Naive thymus-derived CD8-positive, alpha-beta T cell (primary cell): ENCODE results near the gene TSHB. TPM values are rescaled to one million over a fixed set of nuclear protein-coding genes. Genes with fewer than 3 reads are reported as not detected.

ENCODE experiments used
- ATAC-seq, 2 donors: fragments of 150-1000 bp; cut with Tn5 transposase in 1 of 2; sonication (Bioruptor Pico), chemical (Tn5 transposase) in 1 of 2; 1 replicate in 1 of 2; 2 replicates in 1 of 2; pipeline ENCODE4 v1.10.0; 2021; ENCODE audit warnings: mild to moderate bottlenecking in 2 of 2, moderate library complexity in 2 of 2
- POLR2A ChIA-PET: fragments of 350-600 bp; sonication (Branson Sonifier 250); formaldehyde crosslinking; loops from one replicate; lab custom pipeline; 2021; ENCODE audit warnings: antibody characterized with exemption; lab: Charles Lee
- DNase-seq, 10 donors: peaks; one replicate each; pipeline versions ENCODE4 v3.0.0 to v3.0.0-alpha.2; 2020 to 2022
- H3K27ac Mint-ChIP-seq, 10 donors: one replicate each; pipeline ENCODE4 v1.8.0; 2020 to 2022; ENCODE audit warnings: mild to moderate bottlenecking in 10 of 10, mixed read lengths in 10 of 10, moderate library complexity in 4 of 10, inconsistent platforms in 1 of 10
- H3K27me3 Mint-ChIP-seq, 5 donors: one replicate each; pipeline ENCODE4 v1.8.0; 2021 to 2022; ENCODE audit warnings: mixed read lengths in 5 of 5
- H3K36me3 Mint-ChIP-seq, 3 donors: one replicate each; pipeline ENCODE4 v1.8.0; 2020 to 2022; ENCODE audit warnings: mixed read lengths in 3 of 3, mild to moderate bottlenecking in 2 of 3, inconsistent platforms in 1 of 3
- H3K4me1 Mint-ChIP-seq, 4 donors: one replicate each; pipeline ENCODE4 v1.8.0; 2021 to 2022; ENCODE audit warnings: mixed read lengths in 4 of 4
- H3K4me3 Mint-ChIP-seq, 10 donors: one replicate each; pipeline ENCODE4 v1.8.0; 2020 to 2022; ENCODE audit warnings: mild to moderate bottlenecking in 10 of 10, mixed read lengths in 10 of 10, moderate library complexity in 6 of 10, inconsistent platforms in 1 of 10
- H3K9me3 Mint-ChIP-seq, 9 donors: one replicate each; pipeline ENCODE4 v1.8.0; 2020 to 2022; ENCODE audit warnings: mixed read lengths in 9 of 9, mild to moderate bottlenecking in 3 of 9, inconsistent platforms in 1 of 9, moderate library complexity in 1 of 9
- polyA plus RNA-seq, 3 donors: library from polyadenylated mRNA; unstranded; fragments of 300-500 nt; fragmentation: Illumina TruSeq; gene quantifications; one replicate each; pipeline ENCODE4 v1.2.3, GENCODE V29; 2021
- total RNA-seq, 8 experiments: library from RNA in 2 of 8; stranded (reverse) in 2 of 8; gene quantifications; one replicate each; pipeline ENCODE4 v1.2.3 and lab custom pipeline; 2021 to 2026

The TSHB gene
- total and polyA plus RNA-seq, 5 experiments from 2014 or later = not detected

DNA sequence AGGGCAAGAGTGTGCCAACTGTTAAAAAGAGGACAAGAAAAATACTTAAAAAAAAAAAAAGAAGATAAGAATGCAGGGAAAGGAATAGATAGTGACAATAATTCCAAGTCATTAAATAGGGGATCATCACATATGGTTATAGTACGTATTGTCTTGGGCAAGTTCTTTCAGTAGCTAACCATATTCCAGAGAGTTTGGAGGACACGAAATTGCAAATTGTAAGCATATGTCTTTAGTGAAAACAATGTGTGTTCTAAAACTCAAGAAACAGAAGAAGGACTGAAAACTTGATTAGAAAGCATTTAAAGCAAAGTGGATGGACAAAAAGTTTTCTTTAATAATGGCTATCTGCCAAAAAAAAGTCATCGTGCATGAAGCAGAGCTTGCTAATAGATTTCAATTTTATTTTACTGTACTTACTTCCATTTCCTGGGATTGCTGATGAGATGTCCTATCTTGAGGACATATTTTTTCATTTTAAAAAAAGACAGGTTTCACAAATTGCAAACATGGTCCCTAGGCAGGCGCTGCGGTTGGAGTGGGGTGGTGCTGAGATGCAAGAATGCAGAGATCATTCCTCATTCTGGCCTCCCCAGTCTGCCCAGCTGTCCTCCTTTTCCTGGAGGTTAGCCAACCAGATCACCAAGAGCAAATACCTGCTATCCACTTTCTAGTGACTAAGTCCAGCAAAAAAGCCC, 47.8 kb downstream of the TSHB start:
- no peak for DNase-seq
- no peak overlapping the region for H3K27ac Mint-ChIP-seq
- no peaks in the 10 kb centered on the region for H3K36me3 Mint-ChIP-seq
- H3K4me1 Mint-ChIP-seq = peaks cover 5 to 12% (median 11%) of the 10 kb centered on the region in 4 donors
- H3K27me3 Mint-ChIP-seq = peaks cover 0 to 12% (median 0%) of the 10 kb centered on the region in 5 donors
- no peaks in the 10 kb centered on the region for H3K9me3 Mint-ChIP-seq
- ATAC-seq = no peak
- POLR2A ChIA-PET = no interaction called here
- H3K4me3 Mint-ChIP-seq = no peak overlapping the region

GRCh38 chr1:115077984-115078330, 48.3 kb downstream of the TSHB start:
- no peaks in the 10 kb centered on the region for H3K36me3 Mint-ChIP-seq
- DNase-seq (no peak), ATAC-seq (no peak)
- no peaks in the 10 kb centered on the region for H3K9me3 Mint-ChIP-seq
- H3K4me1 Mint-ChIP-seq = peaks cover 6 to 11% (median 6%) of the 10 kb centered on the region in 4 donors
- POLR2A ChIA-PET = no interaction called here
- H3K27ac Mint-ChIP-seq = no peak overlapping the region
- H3K4me3 Mint-ChIP-seq = no peak overlapping the region
- H3K27me3 Mint-ChIP-seq = peaks cover 0 to 12% (median 0%) of the 10 kb centered on the region in 5 donors

DNA sequence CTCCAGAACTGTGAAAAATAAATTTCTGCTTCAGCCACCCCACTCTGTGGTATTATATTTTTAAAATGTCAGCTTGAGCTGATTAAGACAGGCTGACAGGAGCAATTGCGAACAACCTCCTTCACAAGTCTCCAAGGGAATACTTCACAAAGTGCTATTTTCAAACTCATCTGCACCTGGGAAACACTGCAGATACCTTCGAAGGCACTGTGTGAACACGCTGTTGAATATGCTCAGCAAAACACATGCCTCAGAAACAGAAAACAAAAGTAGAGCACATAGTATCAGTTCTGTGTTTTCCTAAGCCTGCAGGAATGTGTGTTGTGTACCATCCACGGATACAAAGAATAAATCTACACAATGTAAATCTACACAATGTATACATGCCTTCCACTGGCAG, 49.1 kb downstream of the TSHB start:
- ATAC-seq = no peak
- DNase-seq = no peak
- H3K27me3 Mint-ChIP-seq = peaks cover 0 to 12% (median 0%) of the 10 kb centered on the region in 5 donors
- H3K4me3 Mint-ChIP-seq = no peak overlapping the region
- H3K9me3 Mint-ChIP-seq = no peaks in the 10 kb centered on the region
- no peaks in the 10 kb centered on the region for H3K36me3 Mint-ChIP-seq
- H3K4me1 Mint-ChIP-seq = peaks cover 1 to 11% (median 6%) of the 10 kb centered on the region in 4 donors
- no peak overlapping the region for H3K27ac Mint-ChIP-seq
- POLR2A ChIA-PET = no interaction called here

DNA sequence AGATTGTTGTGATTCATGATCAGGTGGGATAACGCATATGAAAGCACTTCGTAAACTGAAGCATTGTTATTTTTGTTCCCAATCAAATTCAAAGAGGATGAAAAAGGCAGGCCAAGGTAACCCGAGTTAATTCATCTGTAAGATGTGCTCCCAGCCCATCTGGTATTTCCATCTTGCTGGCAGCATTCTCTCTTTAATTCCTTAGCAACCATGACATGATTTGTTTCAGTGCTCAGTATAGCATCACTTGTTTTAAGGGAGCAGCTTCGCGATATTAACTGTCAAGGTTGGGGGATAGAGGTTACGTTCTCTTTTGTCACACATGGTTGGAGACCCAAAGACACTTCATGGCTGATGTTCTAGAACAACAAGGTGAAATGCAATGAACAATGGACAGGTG, 53.3 kb downstream of the TSHB start:
- POLR2A ChIA-PET = interaction anchor here (0.9 kb wide), 1 partner anchor 18 kb away, joined by 3 read pairs; no protein-coding TSS in a partner anchor
- Mint-ChIP-seq H3K4me3 (no peak overlapping the region), H3K36me3 (no peaks in the 10 kb centered on the region), H3K9me3 (no peaks in the 10 kb centered on the region), H3K27ac (no peak overlapping the region), H3K27me3 (no peaks in the 10 kb centered on the region), H3K4me1 (peaks cover 8 to 19% (median 16%) of the 10 kb centered on the region in 4 donors)
- DNase-seq (no peak), ATAC-seq (no peak)

Other genes starting within 250 kb of the TSHB start
- gene SIKE1, start 249.1 kb upstream of the TSHB start, total RNA-seq = 10 to 100 TPM; 59.3 to 64.3 TPM
- 10 to 100 TPM; 28.9 to 31.0 (median 29.9) TPM for gene SIKE1, start 249.1 kb upstream of the TSHB start, polyA plus RNA-seq
- gene SYCP1, start 175.0 kb upstream of the TSHB start, total RNA-seq = not detected
- not detected for gene SYCP1, start 175.0 kb upstream of the TSHB start, polyA plus RNA-seq
- gene TSPAN2, start 59.7 kb downstream of the TSHB start, total RNA-seq = under 1 TPM; 0.68 to 0.77 TPM
- gene TSPAN2, start 59.7 kb downstream of the TSHB start, polyA plus RNA-seq = 10 to 100 TPM in 1 of 3 donors, 1 to 10 TPM in 1, under 1 TPM in 1; 0.92 to 16.3 (median 3.2) TPM